ENCODE data around the gene FBXL19. TPM values are rescaled to one million over a fixed set of nuclear protein-coding genes. Genes with fewer than 3 reads are reported as not detected.

Gene FBXL19
- total and polyA plus RNA-seq, 2 of the 13 experiments (the other 11 are each of a cell fraction or from before 2014, with no cell fraction given): 6.0 to 13.7 TPM

DNA sequence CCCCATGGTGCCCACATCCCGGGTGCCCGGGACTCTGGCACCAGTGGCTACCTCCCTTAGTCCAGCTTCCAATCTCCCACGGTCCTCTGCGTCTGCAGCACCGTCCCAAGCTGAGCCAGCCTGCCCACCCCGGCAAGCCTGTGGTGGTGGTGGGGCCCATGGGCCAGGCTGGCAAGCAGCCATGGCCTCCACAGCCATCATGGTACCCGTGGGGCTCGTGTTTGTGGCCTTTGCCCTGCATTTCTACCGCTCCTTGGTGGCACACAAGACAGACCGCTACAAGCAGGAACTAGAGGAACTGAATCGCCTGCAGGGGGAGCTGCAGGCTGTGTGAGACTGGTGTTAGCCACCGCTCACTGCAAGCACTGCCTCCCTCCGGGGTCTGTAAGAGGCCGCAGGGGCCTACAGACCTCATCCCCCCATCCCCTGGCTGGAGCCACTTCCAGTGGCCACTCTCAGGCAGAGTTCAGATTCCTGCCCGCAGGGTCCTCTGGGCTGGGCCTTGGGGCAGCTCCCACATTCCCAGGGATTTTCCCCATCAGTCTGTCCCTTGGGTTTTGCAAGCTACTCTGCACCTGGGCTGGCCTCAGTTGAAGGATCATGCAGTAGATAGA lies 30.2 kb downstream of the FBXL19 start (continued):
- TF ChIP-seq ZNF318 (CRISPR knock-in tag; IDR thresholded peaks at IDR 0.05) (peak; percentile 26; the same call in 1 of the 2 replicates), ZMYM3 (CRISPR knock-in tag; IDR thresholded peaks at IDR 0.05) (peak; percentile 67; the same call in 1 of the 2 replicates), CREM (IDR thresholded peaks at IDR 0.05) (no peak), CREM (CRISPR knock-in tag; IDR thresholded peaks at IDR 0.05) (no peak), SRSF4 (IDR thresholded peaks at IDR 0.05; ENCODE audit: low read depth, low read length, poor library complexity, severe bottlenecking) (no peak), ATRX (CRISPR knock-in tag; IDR thresholded peaks at IDR 0.05; ENCODE audit: borderline replicate concordance) (no peak), RBM39 (IDR thresholded peaks at IDR 0.05; ENCODE audit: low read depth, low read length, poor library complexity, severe bottlenecking) (no peak), ZNF350 (CRISPR knock-in tag; IDR thresholded peaks at IDR 0.05; ENCODE audit: borderline replicate concordance, low read depth) (no peak; the same call in 1 of the 2 replicates), ZNF496 (CRISPR knock-in tag; IDR thresholded peaks at IDR 0.05; ENCODE audit: insufficient replicate concordance) (no peak), ZFP36 (IDR thresholded peaks at IDR 0.05; ENCODE audit: borderline replicate concordance, low read depth, low read length, partially characterized antibody) (no peak), ATF6 (CRISPR knock-in tag; conservative IDR thresholded peaks at IDR 0.05) (no peak), SMAD1 (CRISPR knock-in tag; IDR thresholded peaks at IDR 0.05; ENCODE audit: borderline replicate concordance, low read depth) (no peak), STAG1 (CRISPR knock-in tag; IDR thresholded peaks at IDR 0.05) (peak; percentile 88)
- TF ChIP-seq, protein P1, sequence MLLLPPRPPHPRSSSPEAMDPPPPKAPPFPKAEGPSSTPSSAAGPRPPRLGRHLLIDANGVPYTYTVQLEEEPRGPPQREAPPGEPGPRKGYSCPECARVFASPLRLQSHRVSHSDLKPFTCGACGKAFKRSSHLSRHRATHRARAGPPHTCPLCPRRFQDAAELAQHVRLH (CRISPR knock-in tag; IDR thresholded peaks at IDR 0.05; ENCODE audit: borderline replicate concordance, low read depth): peak; percentile 82
- TF ChIP-seq, protein P2, sequence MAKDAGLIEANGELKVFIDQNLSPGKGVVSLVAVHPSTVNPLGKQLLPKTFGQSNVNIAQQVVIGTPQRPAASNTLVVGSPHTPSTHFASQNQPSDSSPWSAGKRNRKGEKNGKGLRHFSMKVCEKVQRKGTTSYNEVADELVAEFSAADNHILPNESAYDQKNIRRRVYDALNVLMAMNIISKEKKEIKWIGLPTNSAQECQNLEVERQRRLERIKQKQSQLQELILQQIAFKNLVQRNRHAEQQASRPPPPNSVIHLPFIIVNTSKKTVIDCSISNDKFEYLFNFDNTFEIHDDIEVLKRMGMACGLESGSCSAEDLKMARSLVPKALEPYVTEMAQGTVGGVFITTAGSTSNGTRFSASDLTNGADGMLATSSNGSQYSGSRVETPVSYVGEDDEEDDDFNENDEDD (CRISPR knock-in tag; IDR thresholded peaks at IDR 0.05; ENCODE audit: borderline replicate concordance): no peak

Measured in HepG2 (cell line).